GM12872 (cell line): ENCODE results near the gene CES3.

ENCODE experiments used
- CTCF ChIP-seq: IDR thresholded peaks from 3 replicates; pipeline ENCODE4 v1.5.1; 2011; ENCODE audit warnings: low read depth, mild to moderate bottlenecking, low read length, moderate library complexity; ENCODE audit not compliant: insufficient read depth

Gene CES3

GRCh38 chr16:66961065-66961744, at the start of gene CES3:
TSS of gene CES3 (plus strand) at chr16:66961266. CDS start at chr16:66961308, 42 bp downstream.
- TF ChIP-seq CTCF = peak; percentile 92

GRCh38 chr16:66911801-66912200, 49.3 kb upstream of the CES3 start:
- no peak for TF ChIP-seq CTCF

- TF ChIP-seq CTCF = no peak
Measured at GRCh38 chr16:66913081-66913480, 48.0 kb upstream of the CES3 start.

- TF ChIP-seq CTCF = no peak
Measured at GRCh38 chr16:66913711-66914110, 47.4 kb upstream of the CES3 start.

- TF ChIP-seq CTCF = no peak
Measured at GRCh38 chr16:66914541-66914940, 46.5 kb upstream of the CES3 start.

GRCh38 chr16:66915041-66915440, 46.0 kb upstream of the CES3 start:
- no peak for TF ChIP-seq CTCF

- TF ChIP-seq CTCF = no peak
Measured at GRCh38 chr16:66916518-66916917, 44.5 kb upstream of the CES3 start.
